GM03348 (cell line): ENCODE data around the gene ZIC2.

ENCODE experiments used
- DNase-seq: peaks from one replicate; pipeline ENCODE4 v3.0.0; 2012; ENCODE audit warnings: low spot score

Gene ZIC2

DNA sequence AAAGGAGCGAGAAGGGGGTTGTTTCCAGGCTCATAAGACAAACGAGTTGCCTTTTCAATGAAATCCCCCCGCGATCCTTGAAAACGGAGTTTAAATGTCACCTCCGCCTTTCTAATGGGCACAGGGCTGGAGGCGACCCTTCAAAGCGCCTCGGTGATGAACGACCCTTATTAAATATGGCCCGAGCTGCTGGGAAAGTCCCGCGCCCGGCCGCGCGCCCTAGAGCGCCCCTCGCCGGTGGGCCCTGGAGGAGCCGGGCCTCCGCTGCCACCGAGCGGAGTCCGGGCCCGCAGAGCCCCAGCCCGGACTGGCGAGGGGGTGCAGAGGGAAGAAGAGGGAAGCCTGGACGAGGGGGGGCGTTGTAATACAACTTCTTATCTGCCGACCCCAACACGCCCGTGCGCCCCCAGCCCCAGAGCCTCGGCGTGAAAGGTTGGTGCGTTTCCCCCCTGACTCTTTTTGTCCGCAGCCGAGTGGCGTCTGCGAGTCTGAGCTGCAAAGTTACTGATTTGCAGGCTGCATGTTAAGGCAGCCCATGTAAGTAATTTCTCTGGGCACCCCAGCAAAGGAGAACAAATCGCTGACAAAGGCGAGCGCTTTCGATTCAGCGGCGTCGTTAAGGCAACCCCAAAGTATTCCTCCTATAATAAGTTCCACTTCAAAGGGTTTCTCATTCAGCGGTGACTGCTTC lies 21.9 kb upstream of the ZIC2 start:
- no peak for DNase-seq

DNA sequence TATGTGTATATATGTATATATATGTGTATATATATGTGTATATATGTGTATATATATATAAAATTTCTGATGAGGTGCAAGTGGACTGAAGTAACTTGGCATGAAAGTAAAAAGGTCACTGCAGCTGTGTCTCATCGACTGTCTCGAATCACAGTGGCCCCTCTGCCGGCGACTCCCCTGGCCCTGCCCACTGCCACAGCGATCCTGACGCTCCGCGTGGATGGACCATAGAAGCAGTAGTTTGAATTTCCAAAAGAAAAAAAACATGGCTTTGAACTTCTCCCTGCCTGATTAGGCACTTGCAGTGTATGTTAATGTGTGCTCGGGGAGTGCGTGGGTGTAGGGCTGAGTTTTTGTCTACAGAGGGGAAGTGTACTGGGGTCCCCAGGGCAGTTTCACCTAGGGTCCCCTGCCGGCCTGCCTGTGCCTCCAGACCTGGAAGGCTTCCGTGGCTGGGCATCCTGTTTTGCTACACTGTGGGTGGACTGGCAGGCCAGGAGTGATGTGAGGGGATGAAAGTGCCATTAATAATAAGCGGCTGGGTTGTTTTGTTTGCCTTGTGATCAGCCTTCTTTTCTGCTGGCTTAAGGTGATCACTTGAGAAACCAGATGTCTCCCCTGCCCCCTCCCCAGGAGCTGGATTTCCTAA lies 20.8 kb upstream of the ZIC2 start:
- DNase-seq = no peak

- no peak for DNase-seq
Measured at GRCh38 chr13:99961636-99962035, 19.9 kb upstream of the ZIC2 start.

GRCh38 chr13:99962242-99962641 lies 19.3 kb upstream of the ZIC2 start:
- no peak for DNase-seq

DNA sequence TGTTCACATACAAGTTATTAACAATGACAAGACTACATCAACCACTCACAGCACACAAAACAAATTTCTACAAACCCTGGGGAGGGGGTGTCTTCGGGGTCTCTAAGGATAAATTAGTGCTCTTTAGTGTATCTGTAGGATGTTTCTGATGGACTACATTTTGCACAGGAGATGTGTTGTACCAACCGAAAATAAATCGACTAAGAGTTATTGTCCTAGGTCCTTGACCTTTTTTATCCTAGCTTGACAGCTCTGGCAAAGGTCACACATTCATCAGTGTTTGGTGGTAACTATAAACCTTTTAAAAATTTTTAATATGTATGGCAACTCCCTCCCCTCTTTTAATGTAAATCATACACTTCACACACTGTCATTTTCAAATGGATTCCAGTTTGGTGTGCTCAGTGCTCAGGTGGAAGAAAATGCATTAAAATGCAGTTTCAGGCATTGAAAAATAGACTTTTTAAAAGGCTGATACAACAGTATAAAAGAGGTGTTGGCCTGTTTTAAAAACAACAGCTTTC lies 17.7 kb upstream of the ZIC2 start:
- no peak for DNase-seq

DNA sequence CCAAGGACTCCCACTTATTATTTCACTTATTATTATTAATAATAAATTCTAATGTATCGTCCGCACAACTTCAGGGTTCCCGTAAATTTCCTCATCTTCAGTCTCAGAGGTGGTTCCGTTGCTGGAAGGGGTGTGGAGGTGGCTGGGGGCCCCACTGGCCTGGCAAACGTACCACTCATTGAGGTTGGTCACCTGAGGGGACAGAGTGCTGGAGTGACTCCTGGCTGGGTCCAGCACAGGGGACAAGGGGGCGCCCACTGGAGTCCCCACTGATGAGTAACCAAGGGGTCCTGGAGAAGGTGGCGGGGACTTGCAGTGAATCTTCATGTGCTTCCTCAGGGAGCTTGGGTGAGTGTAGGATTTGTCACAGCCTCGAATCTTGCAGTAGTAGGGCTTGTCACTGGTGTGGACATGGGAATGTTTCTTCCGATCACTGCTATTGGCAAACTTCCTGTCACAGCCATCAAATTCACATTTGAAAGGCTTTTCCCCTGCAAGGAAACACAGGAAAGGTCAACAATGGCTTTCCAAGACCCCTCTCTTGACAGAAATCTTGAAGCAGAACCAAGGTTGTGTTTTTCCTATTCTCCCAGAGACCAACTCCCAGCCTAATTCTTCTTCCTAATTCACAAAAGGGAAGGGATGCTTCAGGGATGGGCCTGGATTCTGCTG lies 16.1 kb upstream of the ZIC2 start:
- DNase-seq = no peak

DNA sequence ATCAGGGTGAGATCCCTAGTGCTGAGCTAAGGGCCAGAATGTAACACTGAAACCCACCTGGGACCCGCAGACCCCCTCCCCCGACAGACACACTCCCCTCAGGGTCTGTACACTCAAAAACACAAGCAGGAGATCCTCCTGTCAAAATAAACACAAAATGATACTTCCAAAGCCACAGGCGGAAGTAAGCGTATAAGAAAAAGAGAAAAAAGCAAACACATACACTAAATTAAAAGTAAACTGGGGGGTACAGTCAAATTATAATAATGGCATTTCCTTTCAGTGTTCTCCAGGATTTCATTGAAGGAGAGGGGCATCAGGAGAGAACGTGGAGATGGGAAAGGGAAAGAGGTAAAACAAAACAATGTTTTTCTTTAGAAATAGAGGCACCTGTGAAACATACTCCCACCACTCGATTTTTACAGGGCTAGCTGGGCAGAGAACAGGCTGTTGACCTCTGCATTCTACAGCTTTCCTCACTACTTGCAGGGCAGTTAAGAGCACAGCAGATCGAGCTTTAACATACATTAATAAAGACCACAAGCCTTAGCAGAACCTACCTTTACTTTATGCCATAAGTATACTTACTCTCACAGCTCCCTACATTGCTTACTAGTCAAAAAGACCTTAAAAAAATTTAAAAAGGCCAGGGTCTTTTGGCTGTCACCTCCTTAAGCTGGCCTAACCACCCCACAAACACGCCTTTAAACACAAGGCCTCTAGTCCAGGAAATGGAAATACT lies 15.3 kb upstream of the ZIC2 start:
- no peak for DNase-seq

GRCh38 chr13:99967498-99967868 lies 14.1 kb upstream of the ZIC2 start:
- DNase-seq = no peak

GRCh38 chr13:99967869-99968520 lies 13.6 kb upstream of the ZIC2 start:
- DNase-seq = no peak

GRCh38 chr13:99968521-99969452 lies 12.8 kb upstream of the ZIC2 start:
- DNase-seq = peak; percentile 55

- DNase-seq = no peak
Measured at GRCh38 chr13:99969453-99969918, 12.1 kb upstream of the ZIC2 start.

- DNase-seq = no peak
Measured at GRCh38 chr13:99969919-99970650, 11.5 kb upstream of the ZIC2 start.

DNA sequence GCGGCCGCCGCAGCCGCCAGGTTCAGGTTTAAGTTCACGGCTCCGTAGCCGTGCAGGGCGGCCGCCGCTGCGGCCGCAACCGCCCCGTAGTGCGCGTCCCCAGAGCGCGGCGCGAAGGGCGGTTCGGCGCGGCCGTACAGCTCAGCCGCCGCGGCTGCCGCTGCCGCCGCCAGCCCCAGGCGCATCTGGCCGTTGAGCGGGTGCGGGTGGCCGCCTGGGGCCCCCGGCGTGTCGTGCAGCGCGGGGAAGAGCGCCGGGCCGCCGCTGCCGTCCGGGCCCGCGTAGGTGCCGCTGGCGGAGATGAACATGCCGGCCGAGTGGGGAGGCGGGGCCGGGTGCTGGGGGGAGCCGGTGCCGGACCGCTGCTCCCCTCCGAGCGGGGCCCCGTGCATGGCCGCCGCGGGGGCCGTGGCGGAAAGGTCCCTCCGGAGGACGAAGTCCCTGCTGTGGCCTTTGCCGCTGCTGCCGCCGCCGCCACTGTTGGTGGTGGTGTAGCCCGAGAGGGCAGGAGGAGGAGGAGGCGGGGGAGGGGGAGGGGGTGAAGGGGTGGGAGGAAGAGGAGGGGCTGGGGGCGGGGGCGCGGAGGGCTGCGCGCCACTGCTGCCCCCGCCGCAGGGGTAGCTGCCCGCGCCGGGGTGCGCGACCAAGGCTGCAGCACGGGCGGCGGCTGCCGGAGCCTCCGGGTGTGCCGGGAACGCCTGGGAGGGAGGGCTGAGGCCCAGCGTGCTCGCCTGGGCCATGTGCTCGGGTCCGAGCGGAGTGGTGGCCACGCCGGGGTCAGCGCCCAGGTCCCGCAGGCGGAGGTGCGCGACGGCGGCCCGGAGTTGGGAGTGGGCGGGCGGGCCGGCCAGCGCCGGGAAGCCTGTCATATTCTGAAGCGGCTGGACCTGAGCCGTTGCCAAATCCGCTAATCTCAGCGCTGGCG lies 10.7 kb upstream of the ZIC2 start:
- DNase-seq = no peak

GRCh38 chr13:99971576-99972189 lies 9.9 kb upstream of the ZIC2 start, which contains the start of gene ZIC5:
ZIC5 (minus strand) TSS chr13:99971767; CDS start chr13:99971603, 164 bp downstream.
- no peak for DNase-seq

GRCh38 chr13:99972190-99972731 lies 9.3 kb upstream of the ZIC2 start:
- DNase-seq = no peak

- no peak for DNase-seq
Measured at GRCh38 chr13:99973163-99973807, 8.3 kb upstream of the ZIC2 start.

DNA sequence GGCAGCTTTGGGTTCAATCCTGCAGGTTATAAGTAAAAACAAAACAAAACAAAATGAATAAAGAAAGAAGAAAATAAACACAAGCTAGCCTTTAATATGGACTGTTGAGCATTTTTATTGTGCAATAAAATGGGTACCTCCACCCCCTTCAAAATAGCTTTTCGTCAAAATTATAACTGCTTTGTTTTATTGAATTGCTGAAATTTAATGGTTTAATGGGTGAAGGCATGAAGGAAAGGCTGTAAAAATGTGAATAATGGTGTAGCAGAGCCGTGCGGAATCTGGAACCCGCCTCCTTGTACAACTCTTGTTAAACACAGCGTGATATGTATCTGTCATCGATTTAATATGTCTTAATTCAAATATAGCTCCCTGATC lies 7.8 kb upstream of the ZIC2 start:
- no peak for DNase-seq
